ENCODE results near the gene AATK. TPM values are rescaled to one million over a fixed set of nuclear protein-coding genes. Genes with fewer than 3 reads are reported as not detected.

AATK gene
- total and polyA plus RNA-seq, 10 of the 15 experiments (the other 5 are each of a cell fraction or from before 2014, with no cell fraction given) = 0.04 TPM; not detected in 9

DNA sequence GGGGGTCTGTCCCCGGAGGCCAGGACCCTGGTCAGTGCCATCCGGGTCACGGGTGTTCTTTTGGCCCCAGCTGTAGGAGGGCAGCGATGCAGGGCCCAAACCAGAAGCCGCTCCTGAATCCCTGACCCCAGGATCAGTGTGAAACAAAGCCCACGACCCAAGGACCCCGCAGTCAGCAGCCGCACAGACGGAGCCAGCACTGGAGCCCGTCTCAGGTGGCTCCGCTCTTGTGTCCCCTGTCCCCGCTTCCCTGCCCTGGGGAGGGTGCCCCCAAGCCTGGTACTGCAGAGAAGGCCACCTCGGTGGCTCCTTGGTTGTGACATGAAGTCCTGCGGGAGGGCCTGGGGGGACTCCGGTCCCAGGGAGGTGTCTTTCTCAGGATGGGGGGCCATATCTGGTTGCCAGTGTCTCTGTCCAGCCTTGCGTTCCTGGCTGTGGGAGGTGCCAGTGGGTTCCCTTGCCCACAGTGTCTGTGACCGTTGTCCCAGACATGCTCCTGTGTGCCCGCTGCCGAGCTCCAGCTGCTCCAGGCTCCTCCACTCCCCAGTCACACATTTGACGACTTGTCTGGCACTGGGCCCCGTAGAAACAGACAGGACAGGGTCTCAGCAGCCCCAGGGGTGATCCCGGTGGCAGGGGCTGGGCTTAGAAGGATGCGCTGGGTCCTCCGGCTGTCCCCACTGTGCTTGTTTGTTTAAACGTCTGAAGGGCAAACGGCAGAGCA, 97.4 kb downstream of the AATK start (continued):
- TF ChIP-seq, protein P1, sequence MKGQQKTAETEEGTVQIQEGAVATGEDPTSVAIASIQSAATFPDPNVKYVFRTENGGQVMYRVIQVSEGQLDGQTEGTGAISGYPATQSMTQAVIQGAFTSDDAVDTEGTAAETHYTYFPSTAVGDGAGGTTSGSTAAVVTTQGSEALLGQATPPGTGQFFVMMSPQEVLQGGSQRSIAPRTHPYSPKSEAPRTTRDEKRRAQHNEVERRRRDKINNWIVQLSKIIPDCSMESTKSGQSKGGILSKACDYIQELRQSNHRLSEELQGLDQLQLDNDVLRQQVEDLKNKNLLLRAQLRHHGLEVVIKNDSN (IDR thresholded peaks at IDR 0.05; ENCODE audit: borderline replicate concordance, extremely low read length, insufficient read depth, low read depth, low read length) = no peak
- no peak for TF ChIP-seq BRCA1 (IDR thresholded peaks at IDR 0.05; ENCODE audit: low read depth, low read length)
- no peak for TF ChIP-seq NRF1 (conservative IDR thresholded peaks at IDR 0.05; ENCODE audit: low read depth, low read length)
- TF ChIP-seq, protein P2, sequence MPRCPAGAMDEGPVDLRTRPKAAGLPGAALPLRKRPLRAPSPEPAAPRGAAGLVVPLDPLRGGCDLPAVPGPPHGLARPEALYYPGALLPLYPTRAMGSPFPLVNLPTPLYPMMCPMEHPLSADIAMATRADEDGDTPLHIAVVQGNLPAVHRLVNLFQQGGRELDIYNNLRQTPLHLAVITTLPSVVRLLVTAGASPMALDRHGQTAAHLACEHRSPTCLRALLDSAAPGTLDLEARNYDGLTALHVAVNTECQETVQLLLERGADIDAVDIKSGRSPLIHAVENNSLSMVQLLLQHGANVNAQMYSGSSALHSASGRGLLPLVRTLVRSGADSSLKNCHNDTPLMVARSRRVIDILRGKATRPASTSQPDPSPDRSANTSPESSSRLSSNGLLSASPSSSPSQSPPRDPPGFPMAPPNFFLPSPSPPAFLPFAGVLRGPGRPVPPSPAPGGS (IDR thresholded peaks at IDR 0.05; ENCODE audit: borderline replicate concordance, insufficient read depth, low read depth, low read length, poor library complexity, severe bottlenecking) = no peak
- TF ChIP-seq ZBTB40 (IDR thresholded peaks at IDR 0.05; ENCODE audit: borderline replicate concordance) = no peak
- TF ChIP-seq ASH2L (IDR thresholded peaks at IDR 0.05; ENCODE audit: borderline replicate concordance, low read depth) = no peak
- no peak for TF ChIP-seq FOXK2 (IDR thresholded peaks at IDR 0.05)
- TF ChIP-seq IKZF1 (conservative IDR thresholded peaks at IDR 0.05) = no peak
- TF ChIP-seq POU2F2 (IDR thresholded peaks at IDR 0.05; ENCODE audit: borderline replicate concordance, low read depth, low read length) = no peak

Measured in GM12878 (cell line).